Hepatocyte (in vitro differentiated cells): Measurements from ENCODE around the gene HSF2. TPM values are rescaled to one million over a fixed set of nuclear protein-coding genes. Genes with fewer than 3 reads are reported as not detected.
"Not testable (repeated sequence)": the region's sequence is repeated elsewhere in the genome, so short reads cannot be mapped to it uniquely, and the experiment has no call there.

Source experiments
- DNase-seq: peaks from one replicate; pipeline ENCODE4 v3.0.0-alpha.2; 2016; ENCODE audit warnings: low spot score
- H2AFZ ChIP-seq: fragments of 200-600 bp; sonication (generic); 2 replicates; pipeline ENCODE4 v1.6.0; 2016; ENCODE audit warnings: antibody characterized with exemption, mild to moderate bottlenecking
- H3K27ac ChIP-seq: fragments of 200-600 bp; sonication (generic); 2 replicates; pipeline ENCODE4 v1.5.1; 2016; ENCODE audit warnings: mild to moderate bottlenecking
- H3K27me3 ChIP-seq: fragments of 200-600 bp; sonication (generic); 2 replicates; pipeline ENCODE4 v1.6.1; 2016
- H3K36me3 ChIP-seq: fragments of 200-600 bp; sonication (generic); replicated peaks from 2 replicates; pipeline ENCODE4 v1.5.1; 2016; ENCODE audit warnings: low read depth; ENCODE audit not compliant: insufficient read depth
- H3K4me1 ChIP-seq: fragments of 200-600 bp; sonication (generic); 2 replicates; pipeline ENCODE4 v1.5.1; 2016; ENCODE audit warnings: mild to moderate bottlenecking, moderate library complexity; ENCODE audit not compliant: insufficient read depth
- H3K4me2 ChIP-seq: fragments of 200-600 bp; sonication (generic); 2 replicates; pipeline ENCODE4 v1.6.0; 2016
- H3K4me3 ChIP-seq: fragments of 200-600 bp; sonication (generic); 2 replicates; pipeline ENCODE4 v1.5.1; 2016; ENCODE audit warnings: mild to moderate bottlenecking
- H3K79me2 ChIP-seq: fragments of 200-600 bp; sonication (generic); 2 replicates; pipeline ENCODE4 v1.6.0; 2017; ENCODE audit warnings: mild to moderate bottlenecking
- H3K9me2 ChIP-seq: fragments of 200-600 bp; sonication (generic); replicated peaks from 2 replicates; pipeline ENCODE4 v1.6.0; 2017; ENCODE audit warnings: mild to moderate bottlenecking; ENCODE audit not compliant: insufficient read depth
- H3K9me3 ChIP-seq: fragments of 200-600 bp; sonication (generic); 2 replicates; pipeline ENCODE4 v1.5.1; 2016; ENCODE audit warnings: low read depth, mild to moderate bottlenecking
- H4K20me1 ChIP-seq: fragments of 200-600 bp; sonication (generic); 2 replicates; pipeline ENCODE4 v1.6.0; 2016; ENCODE audit warnings: mild to moderate bottlenecking; ENCODE audit not compliant: insufficient read depth, poor library complexity, severe bottlenecking
- EZH2 ChIP-seq: fragments of 200-600 bp; sonication (generic); IDR thresholded peaks from 2 replicates; pipeline ENCODE4 v1.6.1; 2016; ENCODE audit warnings: antibody characterized with exemption, mild to moderate bottlenecking, borderline replicate concordance
- EZH2phosphoT487 ChIP-seq: fragments of 200-600 bp; sonication (generic); IDR thresholded peaks from one replicate; pipeline ENCODE4 v1.6.1; 2018; ENCODE audit warnings: antibody characterized with exemption, mild to moderate bottlenecking, low read depth, moderate library complexity; ENCODE audit not compliant: unreplicated experiment, severe bottlenecking
- WGBS: methylation state at CpG from one replicate; pipeline ENCODE4 v1.1.6; 2016; ENCODE audit warnings: low lambda C conversion rate; ENCODE audit errors: missing lambda C conversion rate; 5-methylcytosine and 5-hydroxymethylcytosine counted together
- polyA plus RNA-seq: library from polyadenylated mRNA; unstranded; fragments of >200 nt; fragmentation: Nextera tagmentation; extraction: Ambion mirVana; gene quantifications from 2 replicates; pipeline ENCODE4 v1.2.1, GENCODE V29; 2016
- total RNA-seq: library from RNA; depleted of rRNA; stranded (reverse); fragments of >200 nt; gene quantifications from 2 replicates; pipeline ENCODE4 v1.2.3, GENCODE V29; 2014
- TF ChIP-seq, protein P1 (sequence below): fragments of 200-600 bp; sonication (generic); IDR thresholded peaks from 2 replicates; pipeline ENCODE4 v1.5.1; 2016; ENCODE audit warnings: antibody characterized with exemption, mild to moderate bottlenecking; ENCODE audit not compliant: poor library complexity

HSF2 gene
- total and polyA plus RNA-seq, 2 experiments from 2014 or later = 14.5 to 37.9 TPM

DNA sequence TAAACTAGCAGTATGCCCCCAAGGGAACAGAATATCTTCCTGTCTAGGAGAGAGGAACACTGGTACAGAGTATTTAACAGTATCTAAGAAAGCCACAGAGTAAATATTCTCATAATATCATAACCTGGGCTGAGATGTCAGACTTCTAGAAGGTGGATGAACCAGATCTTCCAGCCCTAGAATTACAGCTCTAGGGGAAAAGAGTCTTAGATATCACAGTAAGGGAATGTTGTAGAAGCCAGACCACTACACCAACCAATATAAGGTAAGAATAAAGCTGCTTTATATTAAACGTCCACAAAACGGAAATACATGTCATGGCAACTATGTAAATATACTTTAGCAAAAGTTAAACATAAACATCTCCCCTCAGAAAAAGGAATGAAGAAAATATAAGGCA is 59.8 kb downstream of the HSF2 start:
- Histone ChIP-seq H3K9me2 (no peaks in the 10 kb centered on the region), H3K27me3 (no peaks in the 10 kb centered on the region), H3K9me3 (no peaks in the 10 kb centered on the region), H3K79me2 (peaks cover 97% of the 10 kb centered on the region), H3K4me1 (no peaks in the 10 kb centered on the region), H2AFZ (no peak overlapping the region), H4K20me1 (peaks cover 89% of the 10 kb centered on the region), H3K36me3 (no peaks in the 10 kb centered on the region), H3K27ac (peak overlapping the region; percentile 25), H3K4me2 (peak overlapping the region; percentile 1), H3K4me3 (no peak overlapping the region)
- WGBS = 54% methylated on average over 2 of the region's 2 CpGs
- DNase-seq = no peak
- TF ChIP-seq EZH2phosphoT487 (no peak), EZH2 (no peak)
- TF ChIP-seq, protein P1, sequence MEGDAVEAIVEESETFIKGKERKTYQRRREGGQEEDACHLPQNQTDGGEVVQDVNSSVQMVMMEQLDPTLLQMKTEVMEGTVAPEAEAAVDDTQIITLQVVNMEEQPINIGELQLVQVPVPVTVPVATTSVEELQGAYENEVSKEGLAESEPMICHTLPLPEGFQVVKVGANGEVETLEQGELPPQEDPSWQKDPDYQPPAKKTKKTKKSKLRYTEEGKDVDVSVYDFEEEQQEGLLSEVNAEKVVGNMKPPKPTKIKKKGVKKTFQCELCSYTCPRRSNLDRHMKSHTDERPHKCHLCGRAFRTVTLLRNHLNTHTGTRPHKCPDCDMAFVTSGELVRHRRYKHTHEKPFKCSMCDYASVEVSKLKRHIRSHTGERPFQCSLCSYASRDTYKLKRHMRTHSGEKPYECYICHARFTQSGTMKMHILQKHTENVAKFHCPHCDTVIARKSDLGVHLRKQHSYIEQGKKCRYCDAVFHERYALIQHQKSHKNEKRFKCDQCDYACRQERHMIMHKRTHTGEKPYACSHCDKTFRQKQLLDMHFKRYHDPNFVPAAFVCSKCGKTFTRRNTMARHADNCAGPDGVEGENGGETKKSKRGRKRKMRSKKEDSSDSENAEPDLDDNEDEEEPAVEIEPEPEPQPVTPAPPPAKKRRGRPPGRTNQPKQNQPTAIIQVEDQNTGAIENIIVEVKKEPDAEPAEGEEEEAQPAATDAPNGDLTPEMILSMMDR = no peak

DNA sequence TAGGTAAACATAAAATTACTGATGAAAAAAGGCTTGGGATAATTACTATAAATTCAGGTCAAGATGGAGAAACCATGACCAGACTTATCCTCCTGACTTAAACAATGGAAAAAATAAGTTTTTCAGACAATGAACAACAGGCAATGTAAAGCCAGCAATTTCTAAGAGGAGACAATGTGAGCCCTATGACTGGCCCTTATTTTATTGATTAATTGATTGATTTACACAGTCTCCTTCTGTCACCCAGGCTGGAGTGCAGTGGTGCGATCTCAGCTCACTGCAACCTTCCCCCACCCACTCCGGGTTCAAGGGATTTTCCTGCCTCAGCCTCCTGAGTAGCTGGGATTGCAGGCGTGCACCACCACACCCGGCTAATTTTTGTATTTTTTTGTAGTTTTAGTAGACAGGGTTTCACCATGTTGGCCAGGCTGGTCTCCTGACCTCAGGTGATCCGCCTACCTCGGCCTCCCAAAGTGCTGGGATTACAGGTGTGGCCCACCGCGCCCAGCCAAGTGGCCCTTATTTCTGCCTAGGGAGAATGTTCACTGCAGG is 60.5 kb downstream of the HSF2 start:
- not testable (repeated sequence) for H3K9me2 ChIP-seq, H3K36me3 ChIP-seq, H3K4me1 ChIP-seq, H3K27me3 ChIP-seq, H3K4me3 ChIP-seq, H2AFZ ChIP-seq, H3K9me3 ChIP-seq, DNase-seq
- Histone ChIP-seq H4K20me1 (peaks cover 91% of the 10 kb centered on the region), H3K79me2 (peaks cover 99% of the 10 kb centered on the region), H3K4me2 (peak overlapping the region; percentile 1), H3K27ac (peak overlapping the region; percentile 25)
- 93% methylated on average over 8 of the region's 8 CpGs for WGBS

GRCh38 chr6:122461885-122462284 is 62.4 kb downstream of the HSF2 start:
- no peaks in the 10 kb centered on the region for H3K27me3 ChIP-seq
- 92% methylated on average over 2 of the region's 2 CpGs for WGBS
- H3K4me3 ChIP-seq = no peak overlapping the region
- no peak overlapping the region for H3K27ac ChIP-seq
- H3K79me2 ChIP-seq = peaks cover 99% of the 10 kb centered on the region
- TF ChIP-seq, protein P1 = no peak
- no peak for TF ChIP-seq EZH2phosphoT487
- TF ChIP-seq EZH2 = no peak
- no peaks in the 10 kb centered on the region for H3K36me3 ChIP-seq
- H3K9me3 ChIP-seq = no peaks in the 10 kb centered on the region
- peaks cover 100% of the 10 kb centered on the region for H4K20me1 ChIP-seq
- no peak for DNase-seq
- H3K4me2 ChIP-seq = no peak overlapping the region
- H3K4me1 ChIP-seq = no peaks in the 10 kb centered on the region
- H2AFZ ChIP-seq = no peak overlapping the region
- no peaks in the 10 kb centered on the region for H3K9me2 ChIP-seq

DNA sequence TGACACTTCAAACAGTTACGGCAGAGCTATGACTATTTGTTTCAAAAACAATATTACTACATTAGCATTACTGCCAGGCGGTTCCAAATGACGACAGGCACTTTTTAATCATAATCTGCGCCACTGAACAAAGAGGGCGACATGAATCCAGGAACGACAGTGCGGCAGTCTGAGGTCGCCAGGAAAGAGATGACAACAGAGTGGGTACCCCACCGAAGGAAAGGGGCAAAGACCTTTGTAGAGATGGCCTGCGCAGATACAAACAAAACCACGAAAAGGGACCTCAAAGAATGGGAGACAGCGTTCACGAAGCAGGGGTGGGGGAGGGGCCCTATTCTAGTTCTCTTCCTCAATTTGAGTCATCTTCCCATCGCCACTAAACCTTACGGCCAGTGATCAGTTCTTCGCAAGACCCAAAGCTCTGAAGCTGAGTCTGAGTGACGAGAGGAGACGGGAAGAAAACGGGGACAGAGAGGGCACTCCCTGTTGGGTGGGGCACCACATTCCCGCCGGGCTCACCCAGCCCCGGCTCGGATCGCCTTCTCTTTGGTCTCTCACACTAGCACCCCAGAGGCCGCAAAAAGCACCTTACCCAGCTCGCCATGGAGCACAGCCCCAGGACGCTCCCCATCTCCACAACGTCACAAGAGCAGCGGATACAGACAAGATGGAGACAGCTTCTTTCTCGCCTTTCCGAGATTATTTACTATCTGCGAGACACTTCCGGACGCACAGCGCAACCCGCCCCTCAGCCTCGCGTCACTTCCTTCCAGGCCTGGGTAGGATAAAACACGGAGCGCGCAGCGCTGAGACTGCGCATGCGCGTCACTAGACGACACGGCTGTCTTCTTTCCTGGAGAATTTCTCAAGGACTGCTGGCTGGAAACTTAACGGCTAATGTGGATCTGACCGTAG is 71.9 kb downstream of the HSF2 start, which contains the start of gene SERINC1:
TSS of gene SERINC1 (minus strand) at position 701 of the 915 bp plus-strand sequence. CDS start at position 631, 70 bp downstream.
- TF ChIP-seq EZH2 = no peak
- Histone ChIP-seq H4K20me1 (peaks cover 43% of the 10 kb centered on the region), H2AFZ (peak within 1 kb of the TSS; percentile 87), H3K36me3 (no peaks in the 10 kb centered on the region), H3K27me3 (no peaks in the 10 kb centered on the region), H3K9me2 (no peaks in the 10 kb centered on the region), H3K4me2 (peak within 1 kb of the TSS; percentile 78), H3K27ac (peak within 1 kb of the TSS; percentile 96), H3K79me2 (peaks cover 59% of the 10 kb centered on the region), H3K4me3 (peak within 1 kb of the TSS; percentile 63), H3K4me1 (no peaks in the 10 kb centered on the region), H3K9me3 (no peaks in the 10 kb centered on the region)
- WGBS = under 1% methylated on average over 49 of the region's 49 CpGs
- peak; percentile 98 for DNase-seq
